Panc1 (cell line): Measurements from ENCODE around the gene CEP41. TPM values are rescaled to one million over a fixed set of nuclear protein-coding genes. Genes with fewer than 3 reads are reported as not detected.

ENCODE experiments used
- ATAC-seq: fragments of 200-7000 bp; cut with Tn5 transposase; 2 replicates; pipeline ENCODE4 v1.9.1; 2020; ENCODE audit warnings: mild to moderate bottlenecking, moderate library complexity
- BruUV-seq: library from RNA; stranded (reverse); fragments of 400-500 nt; replicated peaks from 2 replicates; lab custom pipeline; 2021; lab: Mats Ljungman, UMichigan
- CTCF ChIA-PET: fragments of 300-600 bp; sonication (Branson Sonifier 250); formaldehyde crosslinking; loops from one replicate; lab custom pipeline; 2022; ENCODE audit warnings: antibody characterized with exemption; lab: Charles Lee
- POLR2A ChIA-PET: fragments of 300-600 bp; sonication (Branson Sonifier 250); formaldehyde crosslinking; loops from one replicate; lab custom pipeline; 2022; ENCODE audit warnings: antibody characterized with exemption; lab: Charles Lee
- DNase-seq: peaks from one replicate; pipeline ENCODE4 v3.0.0-alpha.2; 2010; ENCODE audit warnings: low read depth, low spot score
- H3K27ac ChIP-seq: 2 replicates; pipeline ENCODE4 v1.5.1; 2011; ENCODE audit warnings: mild to moderate bottlenecking, low read length, inconsistent platforms
- H3K27me3 ChIP-seq: fragments of 200-500 bp; sonication (Bioruptor generic); 2 replicates; pipeline ENCODE4 v1.6.0; 2014; ENCODE audit warnings: low read length, inconsistent platforms; ENCODE audit not compliant: control insufficient read depth, insufficient read depth
- H3K36me3 ChIP-seq: fragments of 200-500 bp; sonication (Bioruptor generic); 2 replicates; pipeline ENCODE4 v1.5.1; 2014; ENCODE audit warnings: inconsistent platforms, mild to moderate bottlenecking, low read length, moderate library complexity; ENCODE audit not compliant: control insufficient read depth, insufficient read depth
- H3K4me1 ChIP-seq: 2 replicates; pipeline ENCODE4 v1.5.1; 2011; ENCODE audit warnings: inconsistent platforms, mild to moderate bottlenecking, low read length, moderate library complexity; ENCODE audit not compliant: control insufficient read depth, insufficient read depth
- H3K4me3 ChIP-seq, 2 experiments: 2 replicates each; pipeline ENCODE4 v1.5.1; 2011 to 2012; ENCODE audit warnings: low read depth in 2 of 2, low read length in 2 of 2, mild to moderate bottlenecking in 2 of 2, inconsistent platforms in 1 of 2, moderate library complexity in 1 of 2
- H3K9me3 ChIP-seq: fragments of 200-500 bp; sonication (Bioruptor generic); 2 replicates; pipeline ENCODE4 v1.5.1; 2014; ENCODE audit warnings: low read depth, mild to moderate bottlenecking, inconsistent platforms, low read length, moderate library complexity; ENCODE audit not compliant: control insufficient read depth, insufficient read depth
- POLR2AphosphoS5 ChIP-seq: IDR thresholded peaks from 2 replicates; pipeline ENCODE4 v1.6.1; 2012; ENCODE audit warnings: mild to moderate bottlenecking, low read depth, low read length, moderate library complexity
- SIN3A ChIP-seq: IDR thresholded peaks from 2 replicates; pipeline ENCODE4 v1.6.1; 2012; ENCODE audit warnings: low read depth, mild to moderate bottlenecking, low read length, moderate library complexity, borderline replicate concordance; ENCODE audit not compliant: insufficient read depth
- TCF7L2 ChIP-seq: IDR thresholded peaks from 2 replicates; pipeline ENCODE4 v1.6.1; 2011; ENCODE audit warnings: mild to moderate bottlenecking, low read depth, low read length, inconsistent platforms
- in situ Hi-C: cut with HindIII; loops from 2 replicates; pipeline ENCODE4 v1.10.0; 2016; ENCODE audit warnings: low sequenced_read_pairs, low pct_unique_long_range_greater_than_20kb
- intact Hi-C: fragments of 100-400 bp; cut with micrococcal nuclease; formaldehyde crosslinking; loops from one replicate; pipeline ENCODE4 v1.10.0; 2022; ENCODE audit not compliant: unreplicated experiment
- total RNA-seq: library from RNA; stranded (reverse); gene quantifications from one replicate; pipeline ENCODE4 v1.2.1, GENCODE V29; 2021; ENCODE audit not compliant: unreplicated experiment
- TF ChIP-seq, protein P1 (sequence below), 2 experiments: IDR thresholded peaks; 2 replicates each; pipeline ENCODE4 v1.6.1; 2011 to 2012; ENCODE audit warnings: low read depth in 2 of 2, control low read depth in 1 of 2, low read length in 1 of 2, mild to moderate bottlenecking in 1 of 2, moderate library complexity in 1 of 2; ENCODE audit not compliant: insufficient read depth in 1 of 2
- TF ChIP-seq, protein P2 (sequence below): fragments of 450-650 bp; IDR thresholded peaks from 2 replicates; pipeline ENCODE4 v1.5.1; 2017; ENCODE audit warnings: mild to moderate bottlenecking

The CEP41 gene
- total RNA-seq, 1 experiment from 2014 or later: 13.2 TPM

DNA sequence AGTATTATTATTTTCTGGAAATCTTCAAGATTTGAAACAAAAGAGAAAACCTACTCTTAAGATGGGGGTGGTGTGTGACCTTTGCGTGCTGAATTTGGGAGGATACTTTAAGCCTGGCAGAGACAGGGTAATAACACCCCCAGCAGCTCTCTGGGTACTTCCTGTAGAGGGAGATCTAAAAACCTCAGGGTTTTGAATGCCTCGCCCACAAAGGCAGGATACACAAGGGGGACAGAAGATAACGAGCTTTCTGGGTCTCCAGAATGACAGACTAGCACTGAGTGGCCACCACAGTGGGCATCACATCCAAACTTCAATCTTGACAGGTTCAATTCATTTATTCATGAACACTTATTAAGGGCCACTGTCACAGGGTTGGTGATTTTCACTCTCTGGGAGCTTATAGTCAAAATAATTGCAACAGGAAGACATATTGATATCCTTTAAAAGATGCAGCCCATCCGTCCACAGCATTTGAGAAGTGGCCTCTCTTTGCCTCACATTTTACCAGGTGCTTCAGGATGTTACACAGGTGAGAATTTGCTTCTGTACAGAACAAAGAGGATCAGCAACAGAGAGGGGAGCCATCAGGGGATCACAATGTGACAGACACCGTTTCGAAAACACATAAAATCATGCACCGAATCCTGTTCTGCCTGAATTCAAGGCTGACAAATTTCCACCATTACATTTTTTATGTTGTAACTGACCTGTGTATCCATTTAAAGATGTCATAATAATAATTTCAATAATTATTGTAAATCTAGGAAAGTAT is 46.2 kb downstream of the CEP41 start:
- BruUV-seq: no TSS peak
- intact Hi-C loops: no loop called here
- POLR2A ChIA-PET: no interaction called here
- CTCF ChIA-PET: no interaction called here
- no peak for TF ChIP-seq TCF7L2
- TF ChIP-seq, protein P1, sequence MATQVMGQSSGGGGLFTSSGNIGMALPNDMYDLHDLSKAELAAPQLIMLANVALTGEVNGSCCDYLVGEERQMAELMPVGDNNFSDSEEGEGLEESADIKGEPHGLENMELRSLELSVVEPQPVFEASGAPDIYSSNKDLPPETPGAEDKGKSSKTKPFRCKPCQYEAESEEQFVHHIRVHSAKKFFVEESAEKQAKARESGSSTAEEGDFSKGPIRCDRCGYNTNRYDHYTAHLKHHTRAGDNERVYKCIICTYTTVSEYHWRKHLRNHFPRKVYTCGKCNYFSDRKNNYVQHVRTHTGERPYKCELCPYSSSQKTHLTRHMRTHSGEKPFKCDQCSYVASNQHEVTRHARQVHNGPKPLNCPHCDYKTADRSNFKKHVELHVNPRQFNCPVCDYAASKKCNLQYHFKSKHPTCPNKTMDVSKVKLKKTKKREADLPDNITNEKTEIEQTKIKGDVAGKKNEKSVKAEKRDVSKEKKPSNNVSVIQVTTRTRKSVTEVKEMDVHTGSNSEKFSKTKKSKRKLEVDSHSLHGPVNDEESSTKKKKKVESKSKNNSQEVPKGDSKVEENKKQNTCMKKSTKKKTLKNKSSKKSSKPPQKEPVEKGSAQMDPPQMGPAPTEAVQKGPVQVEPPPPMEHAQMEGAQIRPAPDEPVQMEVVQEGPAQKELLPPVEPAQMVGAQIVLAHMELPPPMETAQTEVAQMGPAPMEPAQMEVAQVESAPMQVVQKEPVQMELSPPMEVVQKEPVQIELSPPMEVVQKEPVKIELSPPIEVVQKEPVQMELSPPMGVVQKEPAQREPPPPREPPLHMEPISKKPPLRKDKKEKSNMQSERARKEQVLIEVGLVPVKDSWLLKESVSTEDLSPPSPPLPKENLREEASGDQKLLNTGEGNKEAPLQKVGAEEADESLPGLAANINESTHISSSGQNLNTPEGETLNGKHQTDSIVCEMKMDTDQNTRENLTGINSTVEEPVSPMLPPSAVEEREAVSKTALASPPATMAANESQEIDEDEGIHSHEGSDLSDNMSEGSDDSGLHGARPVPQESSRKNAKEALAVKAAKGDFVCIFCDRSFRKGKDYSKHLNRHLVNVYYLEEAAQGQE (IDR thresholded peaks at IDR 0.05; ENCODE audit: insufficient read depth in 1 of 2, low read depth in 2 of 2, low read length in 1 of 2): no peak
- TF ChIP-seq SIN3A: no peak
- no peaks in the 10 kb centered on the region for H3K9me3 ChIP-seq
- no peak overlapping the region for H3K4me3 ChIP-seq
- DNase-seq (no peak), ATAC-seq (no peak)
- in situ Hi-C loops: no loop called here
- no peak overlapping the region for H3K27ac ChIP-seq
- no peaks in the 10 kb centered on the region for H3K27me3 ChIP-seq
- no peaks in the 10 kb centered on the region for H3K36me3 ChIP-seq
- H3K4me1 ChIP-seq: no peaks in the 10 kb centered on the region

DNA sequence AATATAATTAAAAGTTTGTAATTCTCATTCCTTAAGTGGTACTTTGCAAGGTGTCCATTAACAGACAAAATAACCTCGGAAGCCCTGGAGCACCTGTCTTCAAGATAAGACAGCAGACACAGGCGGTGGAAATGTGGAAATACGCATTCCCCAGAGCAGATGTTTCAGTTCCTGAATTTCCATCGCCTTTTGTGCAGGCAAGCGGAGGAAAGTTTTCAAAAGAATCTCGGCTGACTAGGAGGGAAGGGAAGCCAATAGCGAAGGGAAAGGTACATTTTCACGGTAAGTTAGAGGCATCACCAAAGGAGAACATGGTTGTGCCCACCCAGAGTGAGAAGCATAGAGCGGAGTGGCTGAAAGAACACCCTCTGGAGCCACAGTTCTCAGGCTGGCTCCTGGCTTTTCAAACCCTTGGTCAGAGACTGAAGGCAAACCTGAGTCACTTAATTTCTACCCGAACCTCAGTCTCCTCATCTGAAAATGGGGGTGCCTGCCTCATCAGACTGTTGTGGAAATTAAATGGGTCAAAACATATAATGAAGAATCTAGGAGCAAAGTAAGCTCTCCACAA is 46.9 kb downstream of the CEP41 start:
- in situ Hi-C loops: no loop called here
- CTCF ChIA-PET: no interaction called here

More for the DNA sequence above, 46.9 kb downstream of the CEP41 start:
- Histone ChIP-seq H3K27ac (no peak overlapping the region), H3K9me3 (no peaks in the 10 kb centered on the region), H3K4me1 (no peaks in the 10 kb centered on the region), H3K27me3 (no peaks in the 10 kb centered on the region), H3K4me3 (no peak overlapping the region), H3K36me3 (no peaks in the 10 kb centered on the region)
- no TSS peak for BruUV-seq
- no peak for DNase-seq
- intact Hi-C loops: no loop called here
- TF ChIP-seq TCF7L2 (no peak), POLR2AphosphoS5 (no peak)
- TF ChIP-seq, protein P2, sequence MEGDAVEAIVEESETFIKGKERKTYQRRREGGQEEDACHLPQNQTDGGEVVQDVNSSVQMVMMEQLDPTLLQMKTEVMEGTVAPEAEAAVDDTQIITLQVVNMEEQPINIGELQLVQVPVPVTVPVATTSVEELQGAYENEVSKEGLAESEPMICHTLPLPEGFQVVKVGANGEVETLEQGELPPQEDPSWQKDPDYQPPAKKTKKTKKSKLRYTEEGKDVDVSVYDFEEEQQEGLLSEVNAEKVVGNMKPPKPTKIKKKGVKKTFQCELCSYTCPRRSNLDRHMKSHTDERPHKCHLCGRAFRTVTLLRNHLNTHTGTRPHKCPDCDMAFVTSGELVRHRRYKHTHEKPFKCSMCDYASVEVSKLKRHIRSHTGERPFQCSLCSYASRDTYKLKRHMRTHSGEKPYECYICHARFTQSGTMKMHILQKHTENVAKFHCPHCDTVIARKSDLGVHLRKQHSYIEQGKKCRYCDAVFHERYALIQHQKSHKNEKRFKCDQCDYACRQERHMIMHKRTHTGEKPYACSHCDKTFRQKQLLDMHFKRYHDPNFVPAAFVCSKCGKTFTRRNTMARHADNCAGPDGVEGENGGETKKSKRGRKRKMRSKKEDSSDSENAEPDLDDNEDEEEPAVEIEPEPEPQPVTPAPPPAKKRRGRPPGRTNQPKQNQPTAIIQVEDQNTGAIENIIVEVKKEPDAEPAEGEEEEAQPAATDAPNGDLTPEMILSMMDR: no peak
- TF ChIP-seq, protein P1 (IDR thresholded peaks at IDR 0.05; ENCODE audit: insufficient read depth in 1 of 2, low read depth in 2 of 2, low read length in 1 of 2): no peak
- POLR2A ChIA-PET: no interaction called here
- no peak for ATAC-seq
